ENCODE results near the gene SMIM32.

- TF ChIP-seq SIN3A (IDR thresholded peaks at IDR 0.05; ENCODE audit: borderline replicate concordance, insufficient read depth, low read length) (no peak), POLR2AphosphoS5 (IDR thresholded peaks at IDR 0.05; ENCODE audit: low read depth, low read length) (no peak), TAF1 (IDR thresholded peaks at IDR 0.05; ENCODE audit: borderline replicate concordance, insufficient read depth, low read length) (no peak), REST (IDR thresholded peaks at IDR 0.05; ENCODE audit: insufficient read depth in 1 of 2, low read depth in 2 of 2, low read length in 2 of 2) (no peak), FOXP2 (optimal IDR thresholded peaks at IDR 0.05; ENCODE audit: borderline replicate concordance, extremely low read depth, extremely low read length, insufficient read depth) (no peak)
These were observed 18.8 kb downstream of the SMIM32 start for GRCh38 chr5:136174021-136174659.

All from PFSK-1 (cell line).